Peyer's patch (tissue), 4 donors: ENCODE measurements around the gene ACSL1. TPM values are rescaled to one million over a fixed set of nuclear protein-coding genes. Genes with fewer than 3 reads are reported as not detected.
A peak's percentile ranks its signal among the peaks of the same experiment; 100 is the strongest.

Source experiments
- DNase-seq, 3 donors: peaks; one replicate each; pipeline ENCODE4 v3.0.0-alpha.2; 2017 to 2019
- H3K27ac ChIP-seq, 4 donors: fragments of 200-600 bp; sonication (generic); one replicate each; pipeline ENCODE4 v1.5.1; 2016 to 2019
- H3K27me3 ChIP-seq, 2 donors: fragments of 200-600 bp; sonication (generic); one replicate each; pipeline ENCODE4 v1.5.1; 2019
- H3K36me3 ChIP-seq, 3 donors: fragments of 200-600 bp; sonication (generic); one replicate each; pipeline ENCODE4 v1.5.1; 2016 to 2019
- H3K4me1 ChIP-seq, 4 donors: fragments of 200-600 bp; sonication (generic); one replicate each; pipeline ENCODE4 v1.5.1; 2016 to 2019
- H3K4me3 ChIP-seq, 4 donors: fragments of 200-600 bp; sonication (generic); 1 replicate in 3 of 4; 2 replicates in 1 of 4; pipeline ENCODE4 v1.5.1; 2016 to 2019; ENCODE audit warnings: mild to moderate bottlenecking in 1 of 4
- H3K9me3 ChIP-seq, 4 donors: fragments of 200-600 bp; sonication (generic); one replicate each; pipeline ENCODE4 v1.5.1; 2016 to 2019; ENCODE audit warnings: mild to moderate bottlenecking in 1 of 4
- CTCF ChIP-seq, 6 experiments: fragments of 450-650 bp in 4 of 6; fragments of 200-600 bp in 2 of 6; sonication (generic) in 1 of 6; IDR thresholded peaks; one replicate each; pipeline ENCODE4 v1.5.1; 2017 to 2019; ENCODE audit warnings: antibody characterized with exemption in 6 of 6, mild to moderate bottlenecking in 3 of 6, moderate library complexity in 1 of 6
- POLR2A ChIP-seq, 2 donors: fragments of 450-650 bp; IDR thresholded peaks; one replicate each; pipeline ENCODE4 v1.5.1; 2017; ENCODE audit warnings: antibody characterized with exemption in 2 of 2, mild to moderate bottlenecking in 2 of 2, moderate library complexity in 2 of 2
- total RNA-seq, 4 donors: library from RNA; depleted of rRNA; stranded (reverse); fragments of >200 nt; gene quantifications; one replicate each; pipeline ENCODE4 v1.1.0, GENCODE V29; 2016

The ACSL1 gene
- total RNA-seq, 4 donors from 2014 or later, result 14.9 to 23.1 (median 18.1) TPM

- H3K4me3 ChIP-seq, result no peak overlapping the region
- no peak for TF ChIP-seq CTCF (IDR thresholded peaks at IDR 0.05)
- TF ChIP-seq POLR2A (IDR thresholded peaks at IDR 0.05), result no peak
Observed at GRCh38 chr4:184729946-184730345, 95.8 kb downstream of the ACSL1 start.

GRCh38 chr4:184728858-184729257 lies 96.9 kb downstream of the ACSL1 start:
- Histone ChIP-seq H3K4me1 (peaks cover 0 to 12% (median 3%) of the 10 kb centered on the region in 4 donors), H3K9me3 (no peaks in the 10 kb centered on the region), H3K36me3 (no peaks in the 10 kb centered on the region), H3K4me3 (no peak overlapping the region), H3K27me3 (no peaks in the 10 kb centered on the region), H3K27ac (no peak overlapping the region)
- no peak for DNase-seq
- TF ChIP-seq POLR2A (IDR thresholded peaks at IDR 0.05) (no peak), CTCF (IDR thresholded peaks at IDR 0.05) (no peak)

More at GRCh38 chr4:184729946-184730345, 95.8 kb downstream of the ACSL1 start:
- Histone ChIP-seq H3K4me1 (peaks cover 0 to 12% (median 3%) of the 10 kb centered on the region in 4 donors), H3K27ac (no peak overlapping the region), H3K9me3 (no peaks in the 10 kb centered on the region), H3K27me3 (no peaks in the 10 kb centered on the region), H3K36me3 (no peaks in the 10 kb centered on the region)
- no peak for DNase-seq

- no peak overlapping the region for H3K27ac ChIP-seq
- H3K27me3 ChIP-seq, result no peaks in the 10 kb centered on the region
- no peaks in the 10 kb centered on the region for H3K9me3 ChIP-seq
- no peaks in the 10 kb centered on the region for H3K36me3 ChIP-seq
- H3K4me3 ChIP-seq, result no peak overlapping the region
- H3K4me1 ChIP-seq, result no peaks in the 10 kb centered on the region
- TF ChIP-seq POLR2A (IDR thresholded peaks at IDR 0.05) (no peak), CTCF (IDR thresholded peaks at IDR 0.05) (no peak)
- DNase-seq, result no peak
Observed at GRCh38 chr4:184727430-184727829, 98.3 kb downstream of the ACSL1 start.

GRCh38 chr4:184722798-184723197 lies 103.0 kb downstream of the ACSL1 start:
- H3K27ac ChIP-seq, result no peak overlapping the region
- H3K36me3 ChIP-seq, result no peaks in the 10 kb centered on the region
- no peak for DNase-seq
- H3K27me3 ChIP-seq, result no peaks in the 10 kb centered on the region
- no peaks in the 10 kb centered on the region for H3K4me1 ChIP-seq
- TF ChIP-seq CTCF (IDR thresholded peaks at IDR 0.05) (peak in 3 of 6 experiments; percentile 37 to 49 (median 44)), POLR2A (IDR thresholded peaks at IDR 0.05) (no peak)
- H3K4me3 ChIP-seq, result no peak overlapping the region
- H3K9me3 ChIP-seq, result no peaks in the 10 kb centered on the region

GRCh38 chr4:184721254-184721653 lies 104.5 kb downstream of the ACSL1 start:
- Histone ChIP-seq H3K27me3 (no peaks in the 10 kb centered on the region), H3K9me3 (no peaks in the 10 kb centered on the region), H3K27ac (no peak overlapping the region), H3K36me3 (no peaks in the 10 kb centered on the region), H3K4me3 (no peak overlapping the region), H3K4me1 (no peaks in the 10 kb centered on the region)
- TF ChIP-seq CTCF (IDR thresholded peaks at IDR 0.05) (no peak), POLR2A (IDR thresholded peaks at IDR 0.05) (no peak)
- DNase-seq, result no peak

GRCh38 chr4:184719407-184719806 lies 106.4 kb downstream of the ACSL1 start:
- Histone ChIP-seq H3K9me3 (no peaks in the 10 kb centered on the region), H3K36me3 (no peaks in the 10 kb centered on the region), H3K4me3 (no peak overlapping the region), H3K27me3 (no peaks in the 10 kb centered on the region), H3K27ac (no peak overlapping the region), H3K4me1 (no peaks in the 10 kb centered on the region)
- no peak for DNase-seq
- TF ChIP-seq POLR2A (IDR thresholded peaks at IDR 0.05) (no peak), CTCF (IDR thresholded peaks at IDR 0.05) (no peak)
